K562 (cell line): Measurements from ENCODE around the gene LPCAT2. TPM values are rescaled to one million over a fixed set of nuclear protein-coding genes. Genes with fewer than 3 reads are reported as not detected.

ENCODE experiments used
- ATAC-seq: fragments of 200-7000 bp; cut with Tn5 transposase; 3 replicates; pipeline ENCODE4 v1.9.1; 2020; ENCODE audit warnings: moderate library complexity
- BruUV-seq: library from RNA; stranded (reverse); fragments of 400-500 nt; replicated peaks from 2 replicates; lab custom pipeline; 2021; lab: Mats Ljungman, UMichigan
- CTCF ChIA-PET: fragments of 300-600 bp; formaldehyde crosslinking; extraction: SDS; loops from one replicate; lab custom pipeline; 2021; ENCODE audit warnings: low intra/inter-chr PET ratio; lab: Yijun Ruan, JAX
- POLR2A ChIA-PET: fragments of 300-600, 350-650 bp; sonication (Branson Sonifier 250); formaldehyde crosslinking; extraction: SDS; loops from one replicate; lab custom pipeline; 2021; ENCODE audit warnings: antibody characterized with exemption, inconsistent platforms; lab: Yijun Ruan, JAX
- DNase-seq, 4 experiments: peaks; one replicate each; pipeline versions ENCODE4 v3.0.0 to v3.0.0-alpha.2; 2011 to 2018; ENCODE audit warnings: low spot score in 3 of 4, mixed read lengths in 3 of 4; ENCODE audit errors: extremely low read depth in 1 of 4
- FAIRE-seq: peaks from 2 replicates; lab custom pipeline; 2011; peaks lifted over from hg19 to GRCh38; lab: Jason Lieb, UNC
- H2AFZ ChIP-seq: 2 replicates; pipeline ENCODE4 v1.6.0; 2011; ENCODE audit warnings: low read depth, low read length, control low read depth, inconsistent platforms
- H3K27ac ChIP-seq: fragments of 200-600 bp; 3 replicates; pipeline ENCODE4 v1.8.0; 2011; ENCODE audit warnings: low read depth, mild to moderate bottlenecking, control low read depth, inconsistent platforms, low read length, moderate library complexity, mixed read lengths; ENCODE audit errors: extremely low read depth
- H3K27me3 ChIP-seq, 2 experiments: fragments of 300-600 bp in 1 of 2; 2 replicates in 1 of 2; 3 replicates in 1 of 2; pipeline versions ENCODE4 v1.6.0 to v1.8.0; 2011; ENCODE audit warnings: inconsistent platforms in 2 of 2, low read length in 2 of 2, mild to moderate bottlenecking in 1 of 2, mixed read lengths in 1 of 2, moderate library complexity in 1 of 2; ENCODE audit not compliant: control insufficient read depth in 2 of 2, insufficient read depth in 2 of 2
- H3K36me3 ChIP-seq: fragments of 300-600 bp; 3 replicates; pipeline ENCODE4 v1.8.0; 2011; ENCODE audit warnings: mild to moderate bottlenecking, low read length, inconsistent platforms; ENCODE audit not compliant: control insufficient read depth, insufficient read depth
- H3K4me1 ChIP-seq, 2 experiments: fragments of 200-600 bp in 1 of 2; replicated peaks in 1 of 2; 2 replicates in 1 of 2; 3 replicates in 1 of 2; pipeline versions ENCODE4 v1.5.1 to v1.8.0; 2011; ENCODE audit warnings: inconsistent platforms in 2 of 2, low read length in 2 of 2, mild to moderate bottlenecking in 1 of 2, mixed read lengths in 1 of 2, moderate library complexity in 1 of 2; ENCODE audit not compliant: control insufficient read depth in 2 of 2, insufficient read depth in 2 of 2
- H3K4me2 ChIP-seq: 2 replicates; pipeline ENCODE4 v1.6.1; 2011; ENCODE audit warnings: low read length, control low read depth, inconsistent platforms, mixed read lengths; ENCODE audit not compliant: insufficient read depth
- H3K4me3 ChIP-seq: fragments of 200-600 bp; sonication (generic), shearing (Covaris generic); 2 replicates; pipeline ENCODE4 v1.5.1; 2016; ENCODE audit warnings: control low read depth, inconsistent platforms
- H3K79me2 ChIP-seq: fragments of 200-600 bp; 3 replicates; pipeline ENCODE4 v1.8.0; 2011; ENCODE audit warnings: low read length, inconsistent platforms; ENCODE audit not compliant: control insufficient read depth, insufficient read depth
- H3K9ac ChIP-seq, 2 experiments: 2 replicates each; pipeline versions ENCODE4 v1.6.0 to v1.6.1; 2011; ENCODE audit warnings: low read depth in 2 of 2, low read length in 2 of 2, control low read depth in 1 of 2, inconsistent platforms in 1 of 2, mild to moderate bottlenecking in 1 of 2, mixed read lengths in 1 of 2; ENCODE audit not compliant: insufficient read depth in 1 of 2
- H3K9me1 ChIP-seq: one replicate; pipeline ENCODE4 v1.6.0; 2011; ENCODE audit warnings: inconsistent platforms, mild to moderate bottlenecking, low read length, moderate library complexity; ENCODE audit not compliant: control insufficient read depth, insufficient read depth
- H3K9me3 ChIP-seq: replicated peaks from 2 replicates; pipeline ENCODE4 v1.5.1; 2011; ENCODE audit warnings: low read depth, low read length, inconsistent platforms; ENCODE audit not compliant: control insufficient read depth, insufficient read depth
- H4K20me1 ChIP-seq: replicated peaks from 2 replicates; pipeline ENCODE4 v1.6.1; 2011; ENCODE audit warnings: low read length, inconsistent platforms, mixed read lengths; ENCODE audit not compliant: control insufficient read depth, insufficient read depth
- COPS2 ChIP-seq: fragments of 450-650 bp; conservative IDR thresholded peaks from 2 replicates; pipeline ENCODE4 v1.6.1; 2016; ENCODE audit warnings: mild to moderate bottlenecking, moderate library complexity
- DDX20 ChIP-seq: fragments of 450-650 bp; IDR thresholded peaks from 2 replicates; pipeline ENCODE4 v1.6.1; 2016; ENCODE audit warnings: missing genetic modification characterization, low read depth, mild to moderate bottlenecking, missing compliant biosample characterization, moderate library complexity
- PCBP1 ChIP-seq: fragments of 200-400 bp; formaldehyde crosslinking; IDR thresholded peaks from 2 replicates; pipeline ENCODE4 v1.6.1; 2018; ENCODE audit warnings: mild to moderate bottlenecking, low read depth, low read length; ENCODE audit not compliant: poor library complexity, severe bottlenecking
- PML ChIP-seq: IDR thresholded peaks from 2 replicates; pipeline ENCODE4 v1.6.1; 2012; ENCODE audit warnings: low read length, inconsistent platforms
- SNAPC5 ChIP-seq: fragments of 250-450 bp; sonication (Bioruptor Pico); IDR thresholded peaks from 2 replicates; pipeline ENCODE4 v1.8.0; 2021; ENCODE audit warnings: moderate library complexity, mild to moderate bottlenecking, inconsistent platforms
- SNRNP70 ChIP-seq: fragments of 200-400 bp; formaldehyde crosslinking; optimal IDR thresholded peaks from 2 replicates; pipeline ENCODE3; 2017; ENCODE audit warnings: low read depth, low read length
- TBL1XR1 ChIP-seq, 2 experiments: IDR thresholded peaks; 2 replicates each; pipeline ENCODE4 v1.6.1; 2012; ENCODE audit warnings: improper control_type of control experiment in 2 of 2, low read length in 2 of 2, mild to moderate bottlenecking in 1 of 2
- ZNF232 ChIP-seq: sonication (generic); formaldehyde crosslinking; IDR thresholded peaks from 2 replicates; pipeline ENCODE4 v1.8.0; 2022; ENCODE audit warnings: mild to moderate bottlenecking, missing genetic modification reagents
- ZNF311 ChIP-seq: fragments of 250-450 bp; sonication (Bioruptor Pico); IDR thresholded peaks from 2 replicates; pipeline ENCODE4 v1.4.0; 2020; ENCODE audit warnings: mild to moderate bottlenecking, moderate library complexity
- WGBS: fragments of 100-300 bp; shearing (Covaris generic); methylation state at CpG from one replicate; pipeline ENCODE4 v1.1.6; 2016; ENCODE audit warnings: low coverage, mixed read lengths; ENCODE audit not compliant: insufficient coverage; ENCODE audit errors: missing lambda C conversion rate; 5-methylcytosine and 5-hydroxymethylcytosine counted together
- in situ Hi-C: fragments of 300-500 bp; cut with MboI; formaldehyde crosslinking; loops from 4 replicates; pipeline ENCODE4 v1.15.0; 2018; ENCODE audit warnings: inconsistent platforms, mixed read lengths
- intact Hi-C: fragments of 100-400 bp; cut with micrococcal nuclease; formaldehyde crosslinking; loops from 2 replicates; pipeline ENCODE4 v1.14.2; 2022
- polyA plus RNA-seq, 8 experiments: library from polyadenylated mRNA; depleted of rRNA in 4 of 8; stranded (reverse) in 5 of 8; unstranded in 3 of 8; fragments of >200 nt; fragmentation: Nextera tagmentation in 2 of 8; fragmentation: Illumina TruSeq in 1 of 8; extraction: Ambion mirVana in 2 of 8; extraction: Trizol in 1 of 8; gene quantifications; 2 replicates each; pipeline versions ENCODE4 v1.2.1 to v1.2.3, GENCODE V29; 2011 to 2014; ENCODE audit warnings: inconsistent platforms in 1 of 8, missing spikeins in 1 of 8
- total RNA-seq, 7 experiments: library from RNA; depleted of rRNA in 6 of 7; stranded (reverse); fragments of >200 nt in 6 of 7; fragmentation: Illumina TruSeq in 2 of 7; extraction: Trizol in 2 of 7; gene quantifications; 2 replicates each; pipeline versions ENCODE4 v1.2.1 to v1.2.3, GENCODE V29; 2011 to 2021; ENCODE audit warnings: low replicate concordance in 1 of 7
- TF ChIP-seq, protein P1 (sequence below): fragments of 450-650 bp; conservative IDR thresholded peaks from 2 replicates; pipeline ENCODE4 v1.6.1; 2016; ENCODE audit warnings: missing genetic modification characterization, low read depth, mild to moderate bottlenecking, missing compliant biosample characterization, moderate library complexity

Gene LPCAT2
- total and polyA plus RNA-seq, 9 of the 15 experiments (the other 6 are each of a cell fraction or from before 2014, with no cell fraction given), result 2.9 to 15.0 (median 7.3) TPM

DNA sequence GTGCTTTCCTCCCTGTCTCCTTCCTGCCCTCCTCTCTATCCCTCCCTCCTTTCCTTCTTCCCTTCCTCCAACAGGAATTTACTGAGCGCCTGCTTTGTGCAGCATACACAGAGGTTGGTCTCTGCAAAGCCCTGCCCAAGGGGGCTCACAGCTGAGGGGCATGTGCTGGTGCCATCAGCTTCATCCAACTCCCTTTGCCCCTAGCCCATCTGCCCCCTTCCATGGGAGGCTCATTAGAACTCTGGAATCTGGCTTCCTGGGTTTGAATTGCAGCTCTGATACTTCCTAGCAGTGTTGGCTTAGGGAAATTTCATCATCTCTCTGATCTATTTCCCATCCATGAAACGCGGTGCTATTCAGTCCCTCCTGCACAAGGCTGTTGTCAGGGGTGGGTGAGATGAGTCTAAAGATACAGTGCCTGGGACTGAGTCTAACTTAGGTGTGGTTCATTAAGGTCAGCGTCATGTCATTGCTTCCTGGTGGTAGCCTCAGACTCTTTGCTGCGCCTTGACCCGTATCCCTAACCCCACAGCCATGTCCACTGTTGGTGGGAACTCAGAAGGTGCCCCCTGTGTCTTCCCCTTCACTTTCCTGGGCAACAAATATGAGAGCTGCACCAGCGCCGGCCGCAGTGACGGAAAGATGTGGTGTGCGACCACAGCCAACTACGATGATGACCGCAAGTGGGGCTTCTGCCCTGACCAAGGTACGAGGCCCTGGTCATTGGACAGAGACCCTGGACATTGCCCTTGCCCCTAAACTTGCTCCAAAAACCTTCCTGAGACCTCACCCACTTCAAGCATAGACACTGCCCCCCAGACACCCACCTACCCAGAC, 19.5 kb upstream of the LPCAT2 start:
- Histone ChIP-seq H3K4me3 (no peak overlapping the region), H3K9ac (no peak overlapping the region), H3K4me2 (no peak overlapping the region), H3K27me3 (peaks cover 7 to 41% of the 10 kb centered on the region in 2 experiments; a peak in 3 of 5 replicates), H3K9me3 (no peaks in the 10 kb centered on the region), H2AFZ (no peak overlapping the region), H3K36me3 (no peaks in the 10 kb centered on the region), H3K4me1 (no peaks in the 10 kb centered on the region), H3K79me2 (no peaks in the 10 kb centered on the region), H3K27ac (no peak overlapping the region), H3K9me1 (no peaks in the 10 kb centered on the region), H4K20me1 (peaks cover 4% of the 10 kb centered on the region; the same call in 1 of the 2 replicates)
- no peak for DNase-seq
- no peak for FAIRE-seq
- BruUV-seq, result no TSS peak
- TF ChIP-seq PCBP1 (no peak), ZNF232 (CRISPR knock-in tag) (no peak), COPS2 (no peak), PML (no peak), DDX20 (tag) (no peak), ZNF311 (CRISPR knock-in tag) (no peak), SNAPC5 (CRISPR knock-in tag) (no peak), SNRNP70 (no peak), TBL1XR1 (IDR thresholded peaks at IDR 0.05; ENCODE audit: low read length in 2 of 2) (no peak)
- TF ChIP-seq, protein P1, sequence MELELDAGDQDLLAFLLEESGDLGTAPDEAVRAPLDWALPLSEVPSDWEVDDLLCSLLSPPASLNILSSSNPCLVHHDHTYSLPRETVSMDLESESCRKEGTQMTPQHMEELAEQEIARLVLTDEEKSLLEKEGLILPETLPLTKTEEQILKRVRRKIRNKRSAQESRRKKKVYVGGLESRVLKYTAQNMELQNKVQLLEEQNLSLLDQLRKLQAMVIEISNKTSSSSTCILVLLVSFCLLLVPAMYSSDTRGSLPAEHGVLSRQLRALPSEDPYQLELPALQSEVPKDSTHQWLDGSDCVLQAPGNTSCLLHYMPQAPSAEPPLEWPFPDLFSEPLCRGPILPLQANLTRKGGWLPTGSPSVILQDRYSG (tag), result no peak
- CTCF ChIA-PET, result interaction anchor here (0.5 kb wide), 1 partner anchor 103 kb away, joined by 3 read pairs; no protein-coding TSS in a partner anchor
- intact Hi-C loops, result no loop called here
- POLR2A ChIA-PET, result no interaction called here
- WGBS, result 1% methylated on average over 14 of the region's 14 CpGs
- ATAC-seq, result no peak
- in situ Hi-C loops, result no loop called here
